Measurements from ENCODE around the gene RIN3. TPM values are rescaled to one million over a fixed set of nuclear protein-coding genes. Genes with fewer than 3 reads are reported as not detected.

The RIN3 gene
- polyA plus RNA-seq, 3 donors: 42.8 to 144 (median 54.6) TPM

DNA sequence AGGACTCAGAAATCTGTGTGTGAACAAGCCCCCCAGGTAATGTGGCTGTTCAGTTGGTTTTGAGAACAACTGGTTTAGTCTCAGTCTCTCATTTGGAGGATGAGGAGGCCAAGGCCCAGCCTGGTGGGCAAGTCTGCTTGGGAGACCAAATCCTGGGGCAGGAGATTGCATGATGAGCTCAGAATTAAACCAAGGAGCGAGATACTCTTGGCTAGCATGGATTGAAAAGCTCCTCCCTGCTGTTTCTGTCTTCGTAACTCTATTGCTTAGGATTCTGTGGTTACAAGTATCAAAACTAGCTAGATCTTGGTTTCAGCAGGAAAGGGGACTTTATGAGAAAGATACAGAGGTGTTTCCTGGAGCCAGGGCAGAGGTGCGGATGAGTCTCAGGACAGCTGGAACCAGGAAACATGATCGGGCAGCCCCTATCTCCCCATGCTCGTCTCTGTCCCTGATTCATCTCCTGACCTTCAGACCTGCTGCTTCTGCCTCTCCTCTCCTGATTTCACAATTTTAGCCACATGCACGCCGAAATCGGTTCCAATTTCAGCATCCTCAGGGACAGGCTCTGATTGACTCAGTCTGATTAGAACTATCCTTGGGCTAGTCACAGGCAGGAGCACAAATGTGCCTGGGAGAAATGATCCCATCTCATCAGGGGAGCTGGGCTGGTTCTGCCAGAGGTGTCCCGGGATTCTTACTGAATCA is 40.2 kb upstream of the RIN3 start:
- Histone ChIP-seq H3K4me2 (replicated peaks; ENCODE audit: extremely low read depth, low read length, poor library complexity, severe bottlenecking) (peak overlapping the region; percentile 58), H3K9ac (ENCODE audit: insufficient read depth, low read length, poor library complexity, severe bottlenecking) (peak overlapping the region; percentile 32), H3K4me3 (replicated peaks in 1 of 3; ENCODE audit: low read depth in 2 of 3, low read length in 3 of 3) (peak overlapping the region in 1 of 3 experiments; percentile 53), H2AFZ (ENCODE audit: insufficient read depth, low read depth, low read length, poor library complexity, severe bottlenecking) (no peak overlapping the region), H4K20me1 (ENCODE audit: insufficient read depth, low read length) (peaks cover 5% of the 10 kb centered on the region), H3K79me2 (ENCODE audit: insufficient read depth, low read length) (peaks cover 87% of the 10 kb centered on the region), H3K27me3 (ENCODE audit: control insufficient read depth in 2 of 2, insufficient read depth in 2 of 2, low read length in 2 of 2) (no peaks in the 10 kb centered on the region), H3K9me3 (replicated peaks in 1 of 2; ENCODE audit: control insufficient read depth in 1 of 2, insufficient read depth in 1 of 2, low read length in 2 of 2) (no peaks in the 10 kb centered on the region), H3K27ac (ENCODE audit: low read depth in 1 of 2, low read length in 2 of 2) (peak overlapping the region; percentile 90 to 92), H3K4me1 (ENCODE audit: control insufficient read depth in 1 of 2, insufficient read depth in 2 of 2, low read length in 2 of 2) (peaks cover 64 to 82% of the 10 kb centered on the region in 2 donors), H3K36me3 (replicated peaks in 1 of 2; ENCODE audit: control insufficient read depth in 1 of 2, insufficient read depth in 2 of 2, low read length in 2 of 2) (peaks cover 0 to 8% of the 10 kb centered on the region in 2 donors)
- peak overlapping the region; percentile 84 to 98 (median 92) for H3K27ac Mint-ChIP-seq
- peaks cover 15 to 44% of the 10 kb centered on the region in 2 donors for H3K36me3 Mint-ChIP-seq
- H3K9me3 Mint-ChIP-seq: peaks cover 0 to 4% (median 0%) of the 10 kb centered on the region in 7 donors
- no peaks in the 10 kb centered on the region for H3K27me3 Mint-ChIP-seq (ENCODE audit: low read depth in 3 of 3)
- peak overlapping the region; percentile 49 to 80 for H3K4me3 Mint-ChIP-seq
- 40% methylated on average over 6 of the region's 9 CpGs for WGBS (ENCODE audit: insufficient coverage)
- H3K4me1 Mint-ChIP-seq: peaks cover 71% of the 10 kb centered on the region
- TF ChIP-seq, protein P1, sequence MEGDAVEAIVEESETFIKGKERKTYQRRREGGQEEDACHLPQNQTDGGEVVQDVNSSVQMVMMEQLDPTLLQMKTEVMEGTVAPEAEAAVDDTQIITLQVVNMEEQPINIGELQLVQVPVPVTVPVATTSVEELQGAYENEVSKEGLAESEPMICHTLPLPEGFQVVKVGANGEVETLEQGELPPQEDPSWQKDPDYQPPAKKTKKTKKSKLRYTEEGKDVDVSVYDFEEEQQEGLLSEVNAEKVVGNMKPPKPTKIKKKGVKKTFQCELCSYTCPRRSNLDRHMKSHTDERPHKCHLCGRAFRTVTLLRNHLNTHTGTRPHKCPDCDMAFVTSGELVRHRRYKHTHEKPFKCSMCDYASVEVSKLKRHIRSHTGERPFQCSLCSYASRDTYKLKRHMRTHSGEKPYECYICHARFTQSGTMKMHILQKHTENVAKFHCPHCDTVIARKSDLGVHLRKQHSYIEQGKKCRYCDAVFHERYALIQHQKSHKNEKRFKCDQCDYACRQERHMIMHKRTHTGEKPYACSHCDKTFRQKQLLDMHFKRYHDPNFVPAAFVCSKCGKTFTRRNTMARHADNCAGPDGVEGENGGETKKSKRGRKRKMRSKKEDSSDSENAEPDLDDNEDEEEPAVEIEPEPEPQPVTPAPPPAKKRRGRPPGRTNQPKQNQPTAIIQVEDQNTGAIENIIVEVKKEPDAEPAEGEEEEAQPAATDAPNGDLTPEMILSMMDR (IDR thresholded peaks at IDR 0.05): no peak
- peak; percentile 67 to 92 (median 83) for DNase-seq
- intact Hi-C loops (cut with micrococcal nuclease): loop anchor here in 1 of 2 donors (2.0 to 5.0 kb wide), 3 partner anchors 13 to 76 kb away; no protein-coding TSS in a partner anchor

DNA sequence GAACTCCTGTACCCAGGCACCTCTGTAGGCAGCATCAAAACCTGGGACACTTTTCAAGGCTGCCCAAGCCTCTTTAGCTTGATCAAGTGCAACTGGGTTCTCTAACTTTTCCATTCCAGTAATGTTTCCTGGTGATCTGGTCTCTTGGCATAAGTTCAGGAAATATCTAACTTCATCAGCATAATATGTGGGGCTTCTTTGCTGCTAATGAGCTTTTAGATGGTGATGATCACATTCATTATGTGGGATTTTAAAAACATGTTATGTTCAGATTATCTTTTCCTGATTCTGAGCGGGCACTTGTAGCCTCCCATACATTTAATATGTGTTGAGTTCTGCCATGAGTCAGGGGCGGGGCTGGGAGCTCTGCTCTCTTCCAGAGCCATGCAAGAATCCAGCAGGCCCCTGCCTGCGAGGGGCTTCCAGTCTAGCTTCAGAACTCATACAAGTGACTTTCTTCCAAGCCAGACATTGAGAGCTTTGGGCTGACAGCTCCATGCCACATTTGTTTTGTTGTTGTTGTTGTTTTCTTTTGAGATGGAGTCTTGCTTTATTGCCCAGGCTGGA is 39.5 kb upstream of the RIN3 start:
- intact Hi-C loops (cut with micrococcal nuclease): loop anchor here in 1 of 2 donors (2.0 to 5.0 kb wide), 3 partner anchors 13 to 77 kb away; no protein-coding TSS in a partner anchor
- H2AFZ ChIP-seq (ENCODE audit: insufficient read depth, low read depth, low read length, poor library complexity, severe bottlenecking): no peak overlapping the region

More for the DNA sequence above, 39.5 kb upstream of the RIN3 start:
- Histone ChIP-seq H3K27me3 (ENCODE audit: control insufficient read depth in 2 of 2, insufficient read depth in 2 of 2, low read length in 2 of 2) (no peaks in the 10 kb centered on the region), H3K79me2 (ENCODE audit: insufficient read depth, low read length) (peaks cover 87% of the 10 kb centered on the region), H4K20me1 (ENCODE audit: insufficient read depth, low read length) (peaks cover 5% of the 10 kb centered on the region), H3K27ac (ENCODE audit: low read depth in 1 of 2, low read length in 2 of 2) (peak overlapping the region; percentile 90 to 92), H3K4me3 (replicated peaks in 1 of 3; ENCODE audit: low read depth in 2 of 3, low read length in 3 of 3) (peak overlapping the region in 1 of 3 experiments; percentile 53), H3K36me3 (replicated peaks in 1 of 2; ENCODE audit: control insufficient read depth in 1 of 2, insufficient read depth in 2 of 2, low read length in 2 of 2) (peaks cover 0 to 10% of the 10 kb centered on the region in 2 donors), H3K9ac (ENCODE audit: insufficient read depth, low read length, poor library complexity, severe bottlenecking) (peak overlapping the region; percentile 32), H3K4me1 (ENCODE audit: control insufficient read depth in 1 of 2, insufficient read depth in 2 of 2, low read length in 2 of 2) (peaks cover 64 to 82% of the 10 kb centered on the region in 2 donors), H3K9me3 (replicated peaks in 1 of 2; ENCODE audit: control insufficient read depth in 1 of 2, insufficient read depth in 1 of 2, low read length in 2 of 2) (no peaks in the 10 kb centered on the region), H3K4me2 (replicated peaks; ENCODE audit: extremely low read depth, low read length, poor library complexity, severe bottlenecking) (peak overlapping the region; percentile 58)
- TF ChIP-seq, protein P1 (IDR thresholded peaks at IDR 0.05): no peak
- no peak for DNase-seq
- WGBS (ENCODE audit: insufficient coverage): 100% methylated on average over 1 of the region's 3 CpGs
- Mint-ChIP-seq H3K27ac (peak overlapping the region; percentile 84 to 98 (median 92)), H3K36me3 (peaks cover 19 to 44% of the 10 kb centered on the region in 2 donors), H3K4me3 (peak overlapping the region in 1 of 2 donors; percentile 49), H3K9me3 (peaks cover 0 to 8% (median 0%) of the 10 kb centered on the region in 7 donors), H3K4me1 (peaks cover 73% of the 10 kb centered on the region), H3K27me3 (ENCODE audit: low read depth in 3 of 3) (no peaks in the 10 kb centered on the region)
